ENCODE data around the gene LRCOL1. TPM values are rescaled to one million over a fixed set of nuclear protein-coding genes. Genes with fewer than 3 reads are reported as not detected.

Gene LRCOL1
- total RNA-seq, 1 donor from 2014 or later = not detected

GRCh38 chr12:132648616-132649225, 38.3 kb upstream of the LRCOL1 start:
- H3K4me1 ChIP-seq = no peaks in the 10 kb centered on the region
- intact Hi-C loops (cut with DNase I) = no loop called here
- H3K9me3 ChIP-seq = no peaks in the 10 kb centered on the region
- no peak overlapping the region for H3K4me3 ChIP-seq
- H3K27ac ChIP-seq = no peak overlapping the region
- TF ChIP-seq POLR2A (IDR thresholded peaks at IDR 0.05) = no peak
- TF ChIP-seq CTCF (IDR thresholded peaks at IDR 0.05) = no peak
- TF ChIP-seq POLR2AphosphoS5 (IDR thresholded peaks at IDR 0.05; ENCODE audit: insufficient read depth in 1 of 2, low read depth in 1 of 2) = no peak
- DNase-seq (ENCODE audit: extremely low spot score in 2 of 2) = no peak
- H3K36me3 ChIP-seq = peaks cover 0 to 47% of the 10 kb centered on the region in 2 donors
- no peaks in the 10 kb centered on the region for H3K27me3 ChIP-seq

GRCh38 chr12:132647858-132648257, 37.5 kb upstream of the LRCOL1 start:
- intact Hi-C loops (cut with DNase I) = no loop called here
- TF ChIP-seq POLR2A (IDR thresholded peaks at IDR 0.05) (no peak), CTCF (IDR thresholded peaks at IDR 0.05) (no peak), POLR2AphosphoS5 (IDR thresholded peaks at IDR 0.05; ENCODE audit: insufficient read depth in 1 of 2, low read depth in 1 of 2) (no peak)
- peaks cover 0 to 49% of the 10 kb centered on the region in 2 donors for H3K36me3 ChIP-seq
- H3K4me3 ChIP-seq = no peak overlapping the region
- no peaks in the 10 kb centered on the region for H3K9me3 ChIP-seq
- H3K27me3 ChIP-seq = no peaks in the 10 kb centered on the region
- H3K27ac ChIP-seq = no peak overlapping the region
- no peaks in the 10 kb centered on the region for H3K4me1 ChIP-seq
- no peak for DNase-seq (ENCODE audit: extremely low spot score in 2 of 2)

- no peak for DNase-seq (ENCODE audit: extremely low spot score in 2 of 2)
- intact Hi-C loops (cut with DNase I) = no loop called here
- Histone ChIP-seq H3K27me3 (no peaks in the 10 kb centered on the region), H3K4me3 (no peak overlapping the region), H3K27ac (no peak overlapping the region), H3K4me1 (no peaks in the 10 kb centered on the region), H3K36me3 (peaks cover 0 to 52% of the 10 kb centered on the region in 2 donors), H3K9me3 (no peaks in the 10 kb centered on the region)
- no peak for TF ChIP-seq POLR2AphosphoS5 (IDR thresholded peaks at IDR 0.05; ENCODE audit: insufficient read depth in 1 of 2, low read depth in 1 of 2)
- no peak for TF ChIP-seq CTCF (IDR thresholded peaks at IDR 0.05)
- TF ChIP-seq POLR2A (IDR thresholded peaks at IDR 0.05) = no peak
Measured at GRCh38 chr12:132646850-132647249, 36.5 kb upstream of the LRCOL1 start.

- intact Hi-C loops (cut with DNase I) = no loop called here
- TF ChIP-seq POLR2AphosphoS5 (IDR thresholded peaks at IDR 0.05; ENCODE audit: insufficient read depth in 1 of 2, low read depth in 1 of 2) = no peak
- no peak for TF ChIP-seq CTCF (IDR thresholded peaks at IDR 0.05)
- no peak for TF ChIP-seq POLR2A (IDR thresholded peaks at IDR 0.05)
- no peaks in the 10 kb centered on the region for H3K9me3 ChIP-seq
- H3K4me3 ChIP-seq = no peak overlapping the region
- H3K27ac ChIP-seq = no peak overlapping the region
- no peaks in the 10 kb centered on the region for H3K27me3 ChIP-seq
- no peak for DNase-seq (ENCODE audit: extremely low spot score in 2 of 2)
- H3K36me3 ChIP-seq = peaks cover 0 to 44% of the 10 kb centered on the region in 2 donors
- H3K4me1 ChIP-seq = no peaks in the 10 kb centered on the region
Measured at GRCh38 chr12:132642846-132643835, 32.8 kb upstream of the LRCOL1 start.
